GM18499 (cell line): ENCODE data around the gene CD7.

Experiments
- ATAC-seq: cut with Tn5 transposase; IDR thresholded peaks from one replicate; pipeline ENCODE4 v1.9.1; 2021; ENCODE audit warnings: moderate number of reproducible peaks; ENCODE audit not compliant: insufficient read depth, unreplicated experiment

Gene CD7

DNA sequence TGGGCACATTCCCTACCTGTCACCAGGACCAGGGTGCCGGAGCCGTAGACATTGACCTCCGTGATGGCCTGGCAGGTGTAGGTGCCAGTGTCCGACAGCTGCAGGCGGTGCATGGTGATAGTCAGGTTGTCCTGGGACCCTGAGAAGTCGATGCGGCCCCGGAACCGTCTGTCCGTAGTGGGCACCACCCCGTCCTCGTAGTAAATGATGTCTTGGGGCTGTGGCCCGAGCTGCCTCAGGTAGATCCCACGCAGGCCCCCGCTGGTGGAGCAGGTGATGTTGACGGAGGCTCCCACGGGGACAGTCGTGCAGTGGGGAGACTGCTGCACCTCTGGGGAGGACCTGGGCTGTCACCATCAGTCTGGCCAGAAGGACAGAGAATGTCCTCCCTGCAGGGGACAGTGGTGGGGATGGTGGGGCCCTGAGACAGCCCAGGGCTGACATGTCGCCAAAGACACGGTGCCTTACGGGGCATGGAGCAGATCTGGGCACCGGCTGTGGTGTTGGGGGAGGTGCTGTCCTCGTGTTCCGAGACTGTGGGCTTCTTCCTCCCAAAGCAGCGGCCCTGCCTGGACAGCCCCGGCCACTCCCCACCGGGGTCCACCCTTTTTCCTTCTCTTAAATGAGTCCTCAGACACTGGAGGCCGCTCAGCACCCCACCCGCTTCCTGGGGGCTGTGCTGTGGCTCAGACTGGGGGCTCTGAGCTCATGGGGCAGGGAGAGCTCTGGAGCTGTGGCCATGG, 586 bp downstream of the CD7 start:
- no peak for ATAC-seq

DNA sequence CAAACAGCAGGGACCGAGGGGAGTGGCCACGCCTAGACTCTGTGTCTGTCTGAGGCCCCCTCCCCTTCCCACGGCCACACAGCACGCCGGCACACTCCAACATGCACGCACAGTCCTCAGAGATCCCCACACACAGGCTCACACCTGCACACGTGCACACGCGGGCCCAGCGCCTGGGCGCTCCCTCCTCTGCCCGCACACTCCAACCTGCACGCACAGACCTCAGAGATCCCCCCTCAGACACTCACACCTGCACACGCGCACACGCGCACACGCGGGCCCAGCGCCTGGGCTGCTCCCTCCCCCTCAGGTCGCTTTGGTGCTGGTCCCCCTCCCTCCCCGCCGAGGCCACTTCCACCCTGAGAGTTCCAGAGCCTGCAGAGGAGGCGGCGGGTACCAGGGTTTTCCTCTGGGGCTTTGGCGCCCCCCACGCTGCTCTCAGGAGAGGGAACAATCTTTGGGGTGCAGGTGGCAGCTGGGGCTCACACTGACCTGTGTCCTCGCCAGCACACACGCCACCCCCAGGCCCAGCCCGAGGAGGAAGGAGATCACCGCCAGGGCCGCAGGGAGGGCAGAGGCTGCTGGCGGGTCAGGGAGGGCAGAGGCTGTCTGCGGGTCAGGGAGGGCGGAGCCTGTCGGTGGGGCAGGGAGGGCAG, 1.6 kb downstream of the CD7 start:
- no peak for ATAC-seq

GRCh38 chr17:82314727-82315605, 2.4 kb downstream of the CD7 start:
- no peak for ATAC-seq

DNA sequence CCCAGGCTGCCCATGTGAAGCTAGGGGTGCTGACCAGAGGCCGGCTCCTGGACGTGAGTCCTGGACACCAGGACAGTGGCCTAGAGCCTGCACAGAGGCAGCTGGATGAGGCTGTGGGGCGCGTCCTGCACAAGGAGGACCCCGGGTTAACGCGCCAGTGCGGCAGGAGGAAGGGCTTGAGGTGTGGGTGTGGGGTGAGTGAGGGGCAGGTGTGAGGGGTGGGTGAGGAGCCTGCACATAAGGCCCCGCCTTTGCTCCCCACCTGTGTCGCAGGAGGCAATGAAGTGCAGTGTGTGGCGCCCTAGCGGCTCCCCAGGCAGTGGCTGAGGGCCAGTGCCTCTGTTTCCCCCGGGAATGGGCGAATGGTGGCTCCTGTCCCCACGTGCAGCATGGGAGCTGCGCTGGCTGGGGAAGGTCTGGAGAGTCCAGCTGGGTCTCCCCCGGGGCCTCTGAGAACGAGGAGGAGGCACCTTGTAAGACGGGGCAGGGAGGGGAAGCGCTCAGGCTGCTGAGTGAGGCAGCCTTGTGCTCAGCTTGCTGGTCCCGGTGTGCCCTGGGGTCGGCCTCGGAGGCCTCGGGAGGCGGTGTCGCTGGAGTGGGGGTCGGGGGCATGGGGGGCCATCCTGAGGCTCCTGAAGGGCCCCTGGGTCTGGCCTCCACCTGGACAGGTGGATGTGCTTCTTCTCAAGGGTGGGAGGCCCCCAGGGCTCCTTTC, 3.2 kb downstream of the CD7 start:
- ATAC-seq = no peak

- ATAC-seq = no peak
Measured at GRCh38 chr17:82313195-82314011, 4.0 kb downstream of the CD7 start.

GRCh38 chr17:82311971-82312370, 5.4 kb downstream of the CD7 start:
- no peak for ATAC-seq

GRCh38 chr17:82310877-82311276, 6.5 kb downstream of the CD7 start:
- ATAC-seq = no peak

- ATAC-seq = no peak
Measured at GRCh38 chr17:82309656-82310570, 7.5 kb downstream of the CD7 start.

- ATAC-seq = no peak
Measured at GRCh38 chr17:82305727-82306300, 11.6 kb downstream of the CD7 start.

GRCh38 chr17:82304826-82305726, 12.3 kb downstream of the CD7 start:
- no peak for ATAC-seq

DNA sequence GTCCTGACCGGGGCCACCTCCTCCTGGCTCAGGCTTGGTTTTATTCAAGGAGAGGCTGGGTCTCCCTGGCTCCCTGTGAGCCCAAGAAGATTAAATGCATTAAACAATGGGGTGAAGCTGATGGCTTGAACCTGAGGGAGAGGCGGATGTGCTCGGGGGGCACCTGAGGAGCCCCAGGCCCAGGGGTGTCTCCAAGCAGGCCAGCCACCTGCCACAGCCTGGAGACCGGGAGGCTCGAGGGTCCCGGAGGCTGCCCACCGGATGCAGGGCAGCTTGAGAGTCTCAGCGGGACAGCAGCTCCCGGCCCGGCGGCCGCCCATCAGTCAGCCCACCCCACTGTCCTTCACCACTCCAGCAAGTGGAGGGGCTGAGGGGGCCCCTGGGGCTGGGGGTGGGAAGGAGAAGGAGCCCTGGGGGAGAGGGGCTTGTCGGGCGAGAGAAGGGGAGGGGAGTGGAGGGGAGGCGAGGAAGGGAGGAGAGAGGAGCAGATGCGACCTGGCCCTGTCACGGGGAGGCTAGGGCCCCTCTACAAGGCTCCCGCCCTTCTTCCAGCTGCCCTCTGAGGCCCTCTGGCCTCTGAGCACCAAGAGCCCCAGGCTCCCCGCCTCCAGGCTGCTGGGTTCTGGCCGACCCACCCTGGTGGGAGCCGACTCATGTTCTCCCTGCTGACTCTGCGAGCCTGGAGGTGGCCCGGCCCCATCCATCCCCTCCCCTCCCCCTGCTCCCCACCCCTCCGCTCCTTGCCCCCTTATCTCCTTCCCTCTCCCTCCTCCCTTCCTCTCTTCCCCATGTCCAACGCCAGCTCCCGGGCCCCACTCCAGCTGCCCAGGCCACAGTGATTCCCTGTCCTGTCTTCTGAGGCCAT, 13.2 kb downstream of the CD7 start:
- ATAC-seq = no peak

- no peak for ATAC-seq
Measured at GRCh38 chr17:82302991-82303943, 14.1 kb downstream of the CD7 start.

DNA sequence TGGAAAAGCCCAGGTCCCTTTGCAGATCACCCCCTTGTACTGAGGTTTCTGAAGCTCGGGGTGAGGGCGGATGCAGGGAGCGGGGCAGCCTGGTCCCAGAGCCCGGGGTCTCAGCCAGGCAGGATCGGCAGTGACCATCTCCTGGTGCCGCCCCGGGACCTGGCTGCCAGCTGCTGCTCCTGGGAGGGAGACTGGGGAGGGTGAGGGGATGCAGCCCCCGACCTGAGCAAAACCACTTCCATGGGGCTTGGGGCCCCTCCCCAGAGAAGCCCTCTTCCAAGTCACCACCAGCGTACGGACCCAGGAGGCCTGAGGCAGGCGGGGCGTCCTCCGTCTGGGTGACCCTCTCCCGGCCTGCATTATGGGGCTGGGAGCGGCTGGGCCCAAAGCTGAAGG, 14.8 kb downstream of the CD7 start:
- ATAC-seq = no peak

- no peak for ATAC-seq
Measured at GRCh38 chr17:82301916-82302567, 15.4 kb downstream of the CD7 start.
